Activated CD4-positive, alpha-beta memory T cell treated with anti-CD3 and anti-CD28 coated beads, Interleukin-2, amount 10 ng/mL, durations not matched to agents 7 days and 5 days (primary cell): ENCODE measurements around the gene PRR5L. TPM values are rescaled to one million over a fixed set of nuclear protein-coding genes. Genes with fewer than 3 reads are reported as not detected.

ENCODE experiments used
- CTCF ChIA-PET: fragments of 350-600 bp; sonication (Branson Sonifier 250); formaldehyde crosslinking; loops from one replicate; lab custom pipeline; 2021; ENCODE audit warnings: antibody characterized with exemption, inconsistent platforms; lab: Charles Lee
- POLR2A ChIA-PET: fragments of 350-600 bp; sonication (Branson Sonifier 250); formaldehyde crosslinking; loops from one replicate; lab custom pipeline; 2021; ENCODE audit warnings: antibody characterized with exemption; lab: Charles Lee
- DNase-seq: peaks from one replicate; pipeline ENCODE4 v3.0.0-alpha.2; 2020
- H3K27ac Mint-ChIP-seq: one replicate; pipeline ENCODE4 v1.8.0; 2021; ENCODE audit warnings: mild to moderate bottlenecking, mixed read lengths
- H3K27me3 Mint-ChIP-seq: one replicate; pipeline ENCODE4 v1.8.0; 2021; ENCODE audit warnings: mixed read lengths
- H3K36me3 Mint-ChIP-seq: one replicate; pipeline ENCODE4 v1.8.0; 2021; ENCODE audit warnings: low read depth, mixed read lengths
- H3K4me1 Mint-ChIP-seq: one replicate; pipeline ENCODE4 v1.8.0; 2021; ENCODE audit warnings: mixed read lengths
- H3K4me3 Mint-ChIP-seq: one replicate; pipeline ENCODE4 v1.8.0; 2021; ENCODE audit warnings: mild to moderate bottlenecking, mixed read lengths
- H3K9me3 Mint-ChIP-seq: one replicate; pipeline ENCODE4 v1.8.0; 2021; ENCODE audit warnings: mixed read lengths
- total RNA-seq, 2 experiments: library from RNA; stranded (reverse); gene quantifications; one replicate each; pipeline ENCODE4 v1.2.3, GENCODE V29; 2021

The PRR5L gene
- total RNA-seq, 2 experiments from 2014 or later: 30.2 to 32.0 TPM

DNA sequence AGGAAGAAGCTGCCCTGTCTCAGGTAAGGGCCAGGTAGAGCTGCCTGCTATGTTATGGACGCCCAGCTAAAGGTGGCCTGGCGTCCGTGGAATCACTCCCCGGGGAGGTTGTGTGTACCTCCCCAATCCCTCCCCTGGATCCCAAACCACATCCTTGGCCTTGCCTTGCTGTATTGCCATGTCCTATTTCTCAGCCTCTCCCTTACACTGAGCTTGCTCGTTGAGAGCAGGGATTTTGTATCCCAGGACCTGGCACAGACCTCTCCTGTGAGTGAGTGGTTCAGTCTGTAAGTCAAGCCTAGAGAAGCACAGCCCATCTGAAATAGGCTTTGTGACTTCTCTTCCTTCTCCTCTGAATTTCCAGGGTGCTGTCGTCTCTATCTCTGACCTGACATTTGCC, 160.1 kb downstream of the PRR5L start:
- POLR2A ChIA-PET: no interaction called here
- H3K36me3 Mint-ChIP-seq: peaks cover 23% of the 10 kb centered on the region
- CTCF ChIA-PET: interaction anchor here (1.0 to 1.4 kb wide), 2 partner anchors 8 to 13 kb away, joined by 3 read pairs; no protein-coding TSS in a partner anchor
- peaks cover 9% of the 10 kb centered on the region for H3K27me3 Mint-ChIP-seq
- peaks cover 47% of the 10 kb centered on the region for H3K4me1 Mint-ChIP-seq
- no peaks in the 10 kb centered on the region for H3K9me3 Mint-ChIP-seq
- no peak for DNase-seq
- no peak overlapping the region for H3K27ac Mint-ChIP-seq
- H3K4me3 Mint-ChIP-seq: no peak overlapping the region

DNA sequence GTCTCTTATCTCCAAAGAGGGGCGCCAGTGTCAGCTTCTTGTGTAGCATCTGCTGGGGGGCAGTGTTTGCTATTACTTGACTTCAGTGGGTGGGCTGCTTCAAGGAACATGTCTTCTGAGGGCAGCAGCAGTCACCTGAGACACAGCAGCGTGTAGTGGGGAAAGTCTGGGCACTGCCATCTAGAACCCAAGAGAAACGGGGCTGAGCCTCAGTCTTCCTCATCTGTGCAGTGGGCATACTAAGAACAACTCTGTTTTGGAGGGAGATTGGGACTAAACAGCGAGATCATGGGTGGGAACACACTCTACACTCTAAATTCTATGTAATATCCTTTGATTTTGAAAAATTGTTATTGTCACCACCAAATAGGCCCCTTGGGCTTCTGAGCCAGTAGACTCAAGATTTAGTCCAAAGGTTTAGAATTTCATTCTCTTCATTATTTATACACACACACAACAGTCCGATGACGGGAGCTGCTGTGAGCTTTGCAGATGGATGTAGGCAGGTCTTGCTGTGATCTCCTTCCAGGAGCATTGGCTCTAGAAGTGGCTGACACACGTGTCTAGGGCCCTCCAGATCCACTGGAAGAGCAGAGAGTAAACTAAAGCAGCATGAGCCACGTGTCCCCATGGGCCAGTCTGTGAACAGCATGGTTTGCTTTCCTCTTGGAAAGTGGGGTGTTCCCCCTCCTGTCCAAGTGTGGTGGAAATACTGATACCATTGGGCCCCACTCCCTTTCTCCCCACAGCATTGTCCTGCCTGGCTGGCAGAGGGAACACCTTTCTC, 162.2 kb downstream of the PRR5L start:
- Mint-ChIP-seq H3K9me3 (no peaks in the 10 kb centered on the region), H3K27ac (no peak overlapping the region), H3K4me1 (peaks cover 25% of the 10 kb centered on the region), H3K4me3 (no peak overlapping the region), H3K27me3 (peaks cover 9% of the 10 kb centered on the region), H3K36me3 (peaks cover 24% of the 10 kb centered on the region)
- DNase-seq: no peak
- ChIA-PET POLR2A (no interaction called here), CTCF (no interaction called here)

DNA sequence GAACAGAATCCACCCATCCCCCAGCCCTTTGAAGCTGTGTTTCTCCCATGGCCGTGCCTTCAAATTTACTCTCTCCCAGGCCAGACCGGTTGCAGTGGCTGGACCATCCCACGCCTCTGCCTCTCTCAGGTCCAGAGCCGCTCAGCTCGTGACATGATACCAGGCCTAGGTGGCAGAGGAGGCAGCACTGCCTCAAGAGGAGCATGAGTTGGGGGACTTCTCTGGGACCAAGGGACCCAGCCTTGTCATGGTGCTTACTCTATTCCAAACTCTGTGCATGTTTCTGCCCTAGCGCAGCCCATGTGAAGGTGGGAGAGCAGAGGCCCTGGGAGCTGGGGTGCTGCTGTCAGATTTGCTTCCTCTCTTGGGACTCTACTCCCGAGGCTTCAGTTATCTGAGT, 163.0 kb downstream of the PRR5L start:
- H3K36me3 Mint-ChIP-seq: peaks cover 20% of the 10 kb centered on the region
- no peaks in the 10 kb centered on the region for H3K9me3 Mint-ChIP-seq
- ChIA-PET CTCF (interaction anchor here (1.1 kb wide), 1 partner anchor 19 kb away, joined by 3 read pairs; no protein-coding TSS in a partner anchor), POLR2A (interaction anchor here (1.3 kb wide), 1 partner anchor 9 kb away, joined by 5 read pairs; no protein-coding TSS in a partner anchor)
- DNase-seq: no peak
- H3K27ac Mint-ChIP-seq: no peak overlapping the region
- H3K4me3 Mint-ChIP-seq: no peak overlapping the region
- peaks cover 9% of the 10 kb centered on the region for H3K27me3 Mint-ChIP-seq
- peaks cover 18% of the 10 kb centered on the region for H3K4me1 Mint-ChIP-seq

DNA sequence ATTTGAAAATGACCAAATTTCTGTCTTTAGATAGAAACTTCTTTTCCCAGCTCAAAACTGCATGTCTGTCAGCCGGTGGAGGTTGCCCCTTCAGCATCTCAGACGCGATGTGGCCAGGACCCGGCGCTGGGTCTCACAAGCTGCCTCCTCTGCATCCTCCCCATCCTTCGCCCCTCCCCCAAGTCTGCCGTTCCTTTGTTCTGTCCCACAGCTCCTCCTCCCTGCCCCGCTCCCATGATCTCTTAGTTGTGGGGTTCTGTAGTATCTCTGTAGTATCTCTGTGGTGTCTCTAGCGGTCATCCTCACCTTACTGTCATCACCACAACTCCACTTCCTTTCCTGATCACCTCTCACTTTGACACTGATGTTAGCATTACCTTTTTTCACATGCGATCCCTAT, 164.1 kb downstream of the PRR5L start:
- no peak for DNase-seq
- H3K4me1 Mint-ChIP-seq: peaks cover 18% of the 10 kb centered on the region
- no peak overlapping the region for H3K27ac Mint-ChIP-seq
- no peaks in the 10 kb centered on the region for H3K9me3 Mint-ChIP-seq
- CTCF ChIA-PET: interaction anchor here (1.1 kb wide), 1 partner anchor 18 kb away, joined by 3 read pairs; no protein-coding TSS in a partner anchor
- peaks cover 9% of the 10 kb centered on the region for H3K27me3 Mint-ChIP-seq
- POLR2A ChIA-PET: interaction anchor here (1.3 kb wide), 1 partner anchor 10 kb away, joined by 5 read pairs; no protein-coding TSS in a partner anchor
- H3K4me3 Mint-ChIP-seq: no peak overlapping the region
- peaks cover 17% of the 10 kb centered on the region for H3K36me3 Mint-ChIP-seq

DNA sequence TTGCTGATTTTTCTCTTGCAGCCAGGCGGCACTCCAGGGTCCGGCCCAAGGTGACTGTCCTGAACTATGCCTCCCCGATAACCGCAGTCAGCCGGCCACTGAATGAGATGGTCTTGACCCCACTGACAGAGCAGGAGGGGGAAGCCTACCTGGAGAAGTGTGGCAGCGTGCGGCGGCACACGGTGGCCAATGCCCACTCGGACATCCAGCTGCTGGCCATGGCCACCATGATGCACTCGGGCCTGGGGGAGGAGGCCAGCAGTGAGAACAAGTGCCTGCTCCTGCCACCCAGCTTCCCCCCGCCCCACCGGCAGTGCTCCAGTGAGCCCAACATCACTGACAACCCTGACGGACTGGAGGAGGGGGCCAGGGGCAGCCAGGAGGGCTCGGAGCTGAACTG, 166.2 kb downstream of the PRR5L start:
- CTCF ChIA-PET: no interaction called here
- Mint-ChIP-seq H3K27ac (no peak overlapping the region), H3K9me3 (no peaks in the 10 kb centered on the region), H3K4me3 (no peak overlapping the region), H3K36me3 (peaks cover 14% of the 10 kb centered on the region), H3K27me3 (peaks cover 9% of the 10 kb centered on the region), H3K4me1 (peaks cover 16% of the 10 kb centered on the region)
- POLR2A ChIA-PET: no interaction called here
- DNase-seq: no peak

DNA sequence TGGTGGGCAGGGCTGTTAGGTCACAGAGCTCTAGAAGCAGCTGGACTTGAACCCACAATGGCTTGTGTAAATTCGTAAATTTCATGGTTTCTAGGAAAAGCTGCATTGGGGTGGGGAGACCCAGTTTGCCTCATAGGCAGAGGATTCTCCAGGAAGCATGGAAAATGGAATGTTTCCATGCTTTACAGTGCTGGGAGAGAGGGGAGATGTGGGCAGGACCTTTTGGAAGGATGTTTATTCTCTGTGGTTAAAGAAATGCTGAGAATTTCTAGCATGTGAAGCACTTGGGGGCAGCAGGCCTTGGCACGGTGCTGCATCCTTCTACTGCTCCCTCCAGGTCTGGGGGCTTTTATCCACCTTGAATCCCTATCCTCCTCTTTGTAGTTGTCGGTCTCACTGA, 167.7 kb downstream of the PRR5L start:
- ChIA-PET POLR2A (interaction anchor here (1.0 to 1.4 kb wide), 2 partner anchors 16 to 53 kb away, joined by 3 read pairs; no protein-coding TSS in a partner anchor), CTCF (no interaction called here)
- Mint-ChIP-seq H3K4me3 (no peak overlapping the region), H3K4me1 (peaks cover 16% of the 10 kb centered on the region), H3K36me3 (peaks cover 14% of the 10 kb centered on the region), H3K27ac (no peak overlapping the region), H3K27me3 (peaks cover 5% of the 10 kb centered on the region), H3K9me3 (no peaks in the 10 kb centered on the region)
- no peak for DNase-seq

DNA sequence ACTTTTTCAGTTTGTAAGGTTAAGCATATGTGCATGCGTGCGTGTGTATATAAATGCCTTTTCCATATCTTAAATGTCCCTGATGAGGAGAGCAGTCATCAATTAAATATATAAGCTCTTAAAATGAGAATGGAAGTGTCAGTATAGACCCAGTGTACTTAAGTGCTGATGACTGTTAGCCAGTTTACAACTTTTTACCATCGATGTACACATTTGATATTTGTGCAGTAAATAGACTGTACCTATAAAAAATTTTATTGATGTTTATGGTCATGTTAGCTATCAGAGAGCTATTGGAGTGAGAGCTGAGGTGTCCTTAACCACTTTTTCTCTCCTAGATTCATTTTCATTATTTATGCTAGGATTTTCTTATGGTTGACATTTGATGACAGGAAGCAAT, 168.6 kb downstream of the PRR5L start:
- Mint-ChIP-seq H3K27me3 (peaks cover 4% of the 10 kb centered on the region), H3K9me3 (no peaks in the 10 kb centered on the region), H3K36me3 (peaks cover 14% of the 10 kb centered on the region), H3K4me1 (peaks cover 13% of the 10 kb centered on the region), H3K27ac (no peak overlapping the region), H3K4me3 (no peak overlapping the region)
- ChIA-PET CTCF (interaction anchor here (0.7 to 1.6 kb wide), 6 partner anchors 9 to 87 kb away, joined by 3 to 6 read pairs (median 4); no protein-coding TSS in a partner anchor), POLR2A (interaction anchor here (1.4 kb wide), 1 partner anchor 54 kb away, joined by 3 read pairs; no protein-coding TSS in a partner anchor)
- no peak for DNase-seq

DNA sequence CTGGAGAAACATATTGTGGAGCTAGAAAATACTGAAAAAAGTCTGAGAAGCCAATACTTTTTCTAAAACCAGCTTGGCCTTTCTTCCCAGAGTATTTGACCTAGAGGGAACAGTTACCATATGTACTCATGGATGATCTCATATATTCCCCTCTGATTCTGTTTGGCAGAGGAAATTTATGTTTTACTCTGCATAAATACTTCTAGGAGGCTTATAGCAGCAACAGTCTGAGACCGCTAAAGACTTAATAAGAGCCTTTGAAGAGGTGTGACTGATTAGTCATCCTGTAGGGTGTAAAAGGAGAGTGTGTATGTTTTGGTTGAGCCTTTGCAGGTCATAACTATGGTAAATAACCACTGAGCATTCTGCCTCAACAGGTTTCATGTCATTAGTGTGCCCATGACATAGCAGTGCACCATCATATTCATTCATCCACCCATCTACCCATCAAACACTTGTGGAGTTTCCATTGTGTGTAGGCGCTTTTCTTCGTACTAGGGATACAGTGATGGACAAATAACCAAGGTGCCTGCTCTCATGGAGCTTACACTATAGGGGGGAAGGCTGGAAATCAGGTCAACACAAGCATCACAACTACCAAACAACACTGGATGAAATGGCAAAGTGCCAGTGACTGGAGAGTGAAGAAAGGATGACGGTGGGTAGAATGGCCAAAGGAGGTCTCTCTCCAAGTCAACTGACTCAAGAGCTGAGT, 169.5 kb downstream of the PRR5L start:
- H3K27me3 Mint-ChIP-seq: no peaks in the 10 kb centered on the region
- no peak overlapping the region for H3K27ac Mint-ChIP-seq
- POLR2A ChIA-PET: no interaction called here
- no peaks in the 10 kb centered on the region for H3K9me3 Mint-ChIP-seq
- peaks cover 8% of the 10 kb centered on the region for H3K36me3 Mint-ChIP-seq
- CTCF ChIA-PET: interaction anchor here (0.9 to 1.6 kb wide), 4 partner anchors 13 to 88 kb away, joined by 3 to 6 read pairs (median 4); no protein-coding TSS in a partner anchor
- peaks cover 6% of the 10 kb centered on the region for H3K4me1 Mint-ChIP-seq
- no peak for DNase-seq
- no peak overlapping the region for H3K4me3 Mint-ChIP-seq

DNA sequence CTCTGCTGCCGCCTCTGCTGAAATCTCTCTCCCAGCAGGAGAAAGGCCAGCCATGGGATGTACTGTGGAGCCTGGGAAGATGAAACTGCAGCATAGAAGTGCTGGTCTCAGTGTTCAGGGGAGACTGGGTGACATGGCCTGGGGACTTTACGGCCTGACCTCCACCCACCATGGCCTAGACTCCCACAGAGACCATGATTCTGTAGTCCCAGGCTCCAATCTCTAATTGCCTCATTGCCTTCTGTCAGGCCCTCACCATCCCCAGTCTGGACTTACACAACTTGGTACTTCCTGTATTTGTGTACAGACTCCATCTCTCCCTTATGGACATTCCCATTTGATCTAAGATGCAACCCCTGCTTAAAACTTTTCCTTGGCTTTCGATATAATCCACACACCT, 170.9 kb downstream of the PRR5L start:
- H3K27ac Mint-ChIP-seq: no peak overlapping the region
- no peaks in the 10 kb centered on the region for H3K27me3 Mint-ChIP-seq
- CTCF ChIA-PET: interaction anchor here (1.3 kb wide), 1 partner anchor 12 kb away, joined by 5 read pairs; no protein-coding TSS in a partner anchor
- POLR2A ChIA-PET: interaction anchor here (0.9 kb wide), 1 partner anchor 15 kb away, joined by 3 read pairs; no protein-coding TSS in a partner anchor
- peaks cover 6% of the 10 kb centered on the region for H3K36me3 Mint-ChIP-seq
- peaks cover 3% of the 10 kb centered on the region for H3K4me1 Mint-ChIP-seq
- DNase-seq: no peak
- no peak overlapping the region for H3K4me3 Mint-ChIP-seq
- no peaks in the 10 kb centered on the region for H3K9me3 Mint-ChIP-seq

DNA sequence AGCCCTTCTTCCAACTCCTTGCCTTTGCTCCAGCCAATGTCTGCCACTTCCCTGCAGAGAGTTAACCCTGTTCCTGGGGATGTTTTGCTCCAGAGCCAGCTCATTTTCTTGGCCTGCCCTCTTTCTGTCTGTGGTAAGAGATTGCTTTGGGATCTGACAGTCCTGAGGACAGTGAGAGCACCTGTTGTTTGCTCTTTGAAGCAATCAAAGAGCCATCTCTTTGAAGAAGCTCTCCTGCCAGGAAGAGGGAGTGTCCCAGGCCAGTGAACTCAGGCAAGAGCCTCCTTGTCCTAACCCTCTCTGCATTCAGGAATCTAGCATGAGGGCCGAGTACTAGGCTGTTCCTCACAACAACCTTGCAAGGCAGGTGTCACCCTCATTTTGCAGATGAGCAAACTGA, 171.8 kb downstream of the PRR5L start:
- ChIA-PET CTCF (interaction anchor here (0.7 to 2.0 kb wide), 7 partner anchors 11 to 115 kb away, joined by 3 to 14 read pairs (median 4); no protein-coding TSS in a partner anchor), POLR2A (interaction anchor here (1.4 kb wide), 1 partner anchor 10 kb away, joined by 3 read pairs; no protein-coding TSS in a partner anchor)
- Mint-ChIP-seq H3K36me3 (peaks cover 3% of the 10 kb centered on the region), H3K27me3 (no peaks in the 10 kb centered on the region), H3K27ac (no peak overlapping the region), H3K9me3 (no peaks in the 10 kb centered on the region), H3K4me3 (no peak overlapping the region), H3K4me1 (peaks cover 3% of the 10 kb centered on the region)
- no peak for DNase-seq

DNA sequence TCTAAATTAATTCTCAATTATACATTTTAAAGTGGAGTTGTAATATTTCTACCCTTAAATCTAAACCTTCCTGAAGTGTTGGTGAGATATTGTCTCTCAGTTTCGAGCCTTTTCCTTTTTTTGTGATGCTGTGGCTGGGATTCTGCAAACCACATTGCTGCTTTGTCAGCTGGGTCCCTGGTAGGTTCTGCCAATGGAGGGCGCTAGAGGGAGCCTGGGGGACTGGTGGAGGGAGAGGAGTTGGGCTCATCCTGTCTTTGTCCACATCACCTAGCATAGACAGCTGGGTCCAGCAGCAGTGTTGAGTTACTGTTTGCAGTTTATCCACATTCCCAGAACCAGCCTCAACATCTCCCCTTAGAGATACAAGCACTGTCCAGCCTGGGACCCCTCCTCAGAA, 173.0 kb downstream of the PRR5L start:
- ChIA-PET CTCF (interaction anchor here (0.7 to 2.0 kb wide), 7 partner anchors 9 to 179 kb away, joined by 3 to 14 read pairs (median 4); no protein-coding TSS in a partner anchor), POLR2A (interaction anchor here (1.4 kb wide), 1 partner anchor 9 kb away, joined by 3 read pairs; no protein-coding TSS in a partner anchor)
- H3K9me3 Mint-ChIP-seq: no peaks in the 10 kb centered on the region
- H3K27me3 Mint-ChIP-seq: no peaks in the 10 kb centered on the region
- no peak overlapping the region for H3K27ac Mint-ChIP-seq
- DNase-seq: peak; percentile 39
- no peaks in the 10 kb centered on the region for H3K36me3 Mint-ChIP-seq
- H3K4me3 Mint-ChIP-seq: no peak overlapping the region
- peaks cover 3% of the 10 kb centered on the region for H3K4me1 Mint-ChIP-seq
